GM12864 (cell line): ENCODE measurements around the gene SRRM1.

Experiments used
- DNase-seq: peaks from one replicate; pipeline ENCODE4 v3.0.0-alpha.2; 2011; ENCODE audit warnings: low read depth
- H3K4me3 ChIP-seq: 2 replicates; pipeline ENCODE4 v1.5.1; 2011; ENCODE audit warnings: mild to moderate bottlenecking, low read depth, low read length, control low read depth
- CTCF ChIP-seq: IDR thresholded peaks from 2 replicates; pipeline ENCODE4 v1.5.1; 2011; ENCODE audit warnings: low read depth, mild to moderate bottlenecking, moderate library complexity, low read length, control low read depth, inconsistent platforms; ENCODE audit errors: missing control alignments

SRRM1 gene

GRCh38 chr1:24709791-24710441, 66.8 kb downstream of the SRRM1 start:
- no peak overlapping the region for H3K4me3 ChIP-seq
- no peak for DNase-seq
- TF ChIP-seq CTCF, result no peak

- no peak for DNase-seq
- TF ChIP-seq CTCF, result no peak
- H3K4me3 ChIP-seq, result no peak overlapping the region
These were observed 68.2 kb downstream of the SRRM1 start for GRCh38 chr1:24711329-24711728.

DNA sequence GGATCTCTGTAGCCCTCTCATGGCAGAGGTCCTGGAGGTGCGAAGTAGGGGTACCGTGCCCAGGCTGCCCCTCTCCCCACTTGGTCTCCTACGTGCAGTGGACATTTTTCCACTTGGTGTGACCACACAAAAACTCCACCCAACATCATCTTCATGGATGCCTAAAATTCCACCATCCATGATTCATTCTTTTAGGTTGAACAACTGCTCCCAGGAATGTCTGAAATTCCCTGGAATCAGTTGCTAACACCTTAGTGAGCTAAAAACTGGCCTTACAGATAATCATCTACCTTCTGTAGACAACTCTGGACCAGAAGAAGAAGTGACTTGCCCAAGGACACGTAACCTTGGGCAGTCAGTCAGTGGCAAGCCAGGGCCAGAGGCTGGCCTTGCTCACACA, 70.1 kb downstream of the SRRM1 start:
- no peak for TF ChIP-seq CTCF
- no peak overlapping the region for H3K4me3 ChIP-seq
- no peak for DNase-seq

GRCh38 chr1:24713736-24714135, 70.6 kb downstream of the SRRM1 start:
- no peak overlapping the region for H3K4me3 ChIP-seq
- TF ChIP-seq CTCF, result no peak
- no peak for DNase-seq

DNA sequence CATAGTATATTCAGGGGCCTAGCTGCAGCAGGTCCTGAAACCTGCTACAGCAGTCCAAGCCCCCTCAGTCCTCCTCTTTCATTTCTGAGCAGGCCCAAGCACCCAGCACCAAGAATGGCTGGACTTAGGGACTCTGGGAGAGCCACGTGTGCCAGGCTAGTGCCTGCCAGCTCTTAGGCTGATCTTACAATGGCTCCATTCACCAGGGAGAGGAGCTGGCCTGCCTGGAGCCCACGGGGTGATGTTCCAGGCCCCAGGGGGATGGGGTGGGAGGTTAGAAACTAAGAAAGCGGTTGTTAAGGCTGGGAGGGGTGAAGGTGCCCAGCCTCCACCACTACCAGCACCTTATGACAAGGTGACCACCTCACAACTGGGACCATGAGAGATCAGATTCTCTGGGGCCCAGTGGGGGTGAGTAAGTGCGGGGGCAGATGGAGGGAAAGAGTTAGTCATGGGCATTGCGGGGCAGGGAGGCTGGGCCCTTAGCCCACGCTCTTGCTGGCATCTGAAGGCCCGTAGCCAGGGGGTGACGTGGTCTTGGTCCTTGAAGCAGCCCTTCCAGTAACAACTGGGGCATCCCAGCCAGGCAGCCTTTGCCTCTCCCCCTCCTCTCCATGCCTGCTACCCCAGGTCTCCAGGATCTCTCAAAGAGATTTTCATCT, 71.9 kb downstream of the SRRM1 start:
- H3K4me3 ChIP-seq, result no peak overlapping the region
- DNase-seq, result no peak
- no peak for TF ChIP-seq CTCF

- no peak for TF ChIP-seq CTCF
- no peak overlapping the region for H3K4me3 ChIP-seq
- DNase-seq, result no peak
These were observed 72.6 kb downstream of the SRRM1 start for GRCh38 chr1:24715658-24716057.
